NCI-H2196 treated with DMSO at 0.1 percent for 48 hours (cell line): ENCODE results near the gene UQCR11.
A peak's percentile ranks its signal among the peaks of the same experiment; 100 is the strongest.

Source experiments
- DNase-seq: peaks from one replicate; lab custom pipeline; 2025; ENCODE audit not compliant: unreplicated experiment; lab: John Stamatoyannopoulos, UW

Gene UQCR11

GRCh38 chr19:1592755-1593500 is 12.3 kb downstream of the UQCR11 start, which contains the start of gene MBD3:
TSS of gene MBD3 (minus strand) at chr19:1592865. CDS start at chr19:1592631, 234 bp downstream.
- peak; percentile 91 for DNase-seq

DNA sequence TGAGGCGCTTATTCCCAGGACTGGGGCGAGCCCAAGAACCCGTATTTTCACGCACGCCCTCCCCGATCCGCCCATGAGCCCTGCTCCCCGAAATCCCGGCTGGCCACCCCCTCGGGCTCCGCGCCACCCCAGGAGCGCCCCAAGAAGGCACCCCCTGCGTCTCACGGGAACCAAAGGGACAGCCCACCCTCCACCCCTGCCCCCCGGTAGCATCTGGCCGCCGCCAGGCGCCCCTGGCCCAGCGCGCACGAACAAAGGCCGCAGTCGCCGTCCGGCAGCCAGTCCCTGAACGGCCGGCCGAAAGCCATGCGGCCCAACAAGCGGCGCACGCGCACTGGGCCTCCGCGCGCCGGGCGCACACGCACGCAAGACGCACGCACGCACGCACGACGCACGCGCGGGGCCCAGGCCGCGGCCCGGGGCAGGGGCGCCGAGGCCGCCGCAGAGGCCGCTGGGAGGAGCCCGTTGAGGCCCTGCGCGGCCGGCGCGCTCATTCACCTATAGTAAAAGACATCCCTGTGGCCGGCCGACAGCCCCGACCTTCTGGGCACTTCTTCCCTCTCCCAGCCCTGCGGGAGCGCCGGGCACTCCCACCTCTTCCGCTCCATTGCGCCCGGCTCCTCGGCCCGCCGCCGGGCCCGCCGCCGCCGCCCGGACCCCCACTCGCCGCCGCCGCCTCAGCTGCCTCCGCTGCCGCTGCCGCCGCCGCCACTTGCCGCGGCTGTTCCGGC is 13.1 kb downstream of the UQCR11 start:
- peak; percentile 76 for DNase-seq

DNA sequence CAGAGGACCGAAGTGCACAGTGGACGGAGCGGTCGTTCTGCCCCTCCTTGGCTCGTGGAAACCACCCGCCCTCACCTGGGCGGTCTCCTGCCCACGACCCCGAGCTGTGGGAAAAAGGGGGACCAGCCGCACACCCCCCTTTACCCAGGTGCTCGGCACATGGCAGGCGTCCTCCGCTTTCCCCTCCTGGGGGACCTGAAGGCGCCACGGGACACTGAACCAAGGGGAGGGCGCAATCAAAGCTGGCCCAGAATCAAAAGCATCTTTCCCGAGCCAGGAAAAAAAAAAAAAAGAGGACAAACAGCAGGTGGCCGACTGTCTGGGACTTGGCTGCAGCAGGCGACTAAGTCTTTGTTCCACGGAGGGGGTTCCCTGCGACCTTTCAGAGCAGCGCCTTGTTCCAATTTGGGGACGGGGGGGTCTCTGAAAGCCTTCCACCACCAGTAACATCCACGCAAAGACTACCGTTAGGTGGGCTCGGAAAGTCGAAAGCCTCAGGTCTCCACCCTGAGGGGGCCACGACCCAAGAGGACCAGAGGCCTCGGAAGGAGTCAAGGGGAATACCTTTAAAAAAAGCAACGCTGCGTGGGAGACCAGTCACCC is 13.7 kb downstream of the UQCR11 start:
- no peak for DNase-seq

DNA sequence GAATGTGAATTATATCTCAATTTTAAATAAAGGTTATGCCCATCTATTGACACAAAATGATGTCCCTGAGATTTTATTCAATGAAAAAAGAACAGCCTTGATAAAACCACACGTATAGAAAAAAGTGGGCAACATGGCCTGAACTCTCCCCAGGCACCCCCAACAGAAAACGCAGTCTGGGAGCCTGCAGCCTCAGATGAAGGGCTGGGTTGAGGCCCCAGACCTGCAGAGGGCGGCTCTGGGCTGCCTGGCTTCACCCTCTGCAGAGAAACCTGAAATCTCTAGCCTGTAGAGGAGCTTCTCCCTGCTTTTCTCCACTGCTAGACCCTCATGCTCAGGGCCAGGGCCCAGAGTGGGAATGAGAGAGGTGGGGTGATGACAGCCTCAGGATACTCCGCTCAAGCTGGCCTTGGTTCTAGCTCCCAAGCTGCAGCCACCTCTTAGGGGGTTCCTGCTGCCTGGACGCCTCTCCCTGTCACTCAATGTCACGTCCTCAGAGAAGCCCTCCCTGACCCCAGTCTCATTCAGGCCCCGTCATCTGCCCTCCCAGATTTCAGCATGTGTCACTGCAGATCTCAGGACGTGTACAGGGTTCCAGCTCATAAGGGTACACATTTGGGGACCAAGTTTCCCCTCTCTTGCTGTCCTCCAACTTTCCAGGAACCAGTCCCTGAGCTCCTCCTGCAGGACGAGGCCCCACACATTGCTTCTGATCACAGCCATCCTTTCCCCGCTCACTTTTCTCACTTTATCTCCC is 14.4 kb downstream of the UQCR11 start:
- no peak for DNase-seq

DNA sequence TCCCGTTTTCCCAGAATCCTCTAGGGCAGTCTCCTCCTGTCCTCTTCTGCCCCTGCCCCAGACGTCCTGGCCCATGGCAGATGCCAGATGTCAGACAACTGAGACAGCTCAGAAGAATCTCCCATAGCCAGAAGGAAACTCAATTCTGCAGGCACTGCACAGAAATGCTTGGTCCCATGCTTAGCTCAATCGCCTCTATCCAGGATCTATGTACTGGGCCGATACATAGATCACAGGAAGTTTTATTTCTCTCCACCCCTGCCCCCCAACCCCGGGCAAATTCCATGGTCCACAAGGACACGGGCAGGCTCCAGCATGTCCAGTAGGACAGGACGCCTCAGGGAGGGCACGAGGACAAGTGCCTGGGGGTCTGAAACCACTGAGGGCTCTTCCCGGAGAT is 17.4 kb downstream of the UQCR11 start:
- DNase-seq = no peak

GRCh38 chr19:1585243-1585580 is 20.1 kb downstream of the UQCR11 start:
- no peak for DNase-seq

GRCh38 chr19:1584500-1585242 is 20.6 kb downstream of the UQCR11 start:
- DNase-seq = no peak

DNA sequence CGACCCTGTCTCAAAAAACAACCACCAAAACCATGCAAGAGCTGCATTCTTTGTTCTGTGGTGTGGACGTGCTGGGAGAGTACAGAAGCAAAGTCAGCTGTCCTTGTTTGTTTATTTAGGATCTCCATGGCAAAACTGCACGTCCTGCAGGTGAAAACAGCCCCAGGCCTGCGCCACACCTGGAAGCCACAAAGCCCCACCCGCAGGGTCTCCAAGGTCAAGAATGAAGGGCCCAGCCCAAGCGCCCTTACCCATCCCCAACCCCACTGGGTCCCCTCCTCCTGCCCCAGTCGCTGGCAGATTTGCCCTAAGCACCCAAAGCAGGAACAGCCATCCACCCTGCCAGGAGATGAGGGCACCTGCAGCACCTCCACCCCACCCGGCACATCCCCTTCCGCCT is 23.1 kb downstream of the UQCR11 start:
- DNase-seq = peak; percentile 30

DNA sequence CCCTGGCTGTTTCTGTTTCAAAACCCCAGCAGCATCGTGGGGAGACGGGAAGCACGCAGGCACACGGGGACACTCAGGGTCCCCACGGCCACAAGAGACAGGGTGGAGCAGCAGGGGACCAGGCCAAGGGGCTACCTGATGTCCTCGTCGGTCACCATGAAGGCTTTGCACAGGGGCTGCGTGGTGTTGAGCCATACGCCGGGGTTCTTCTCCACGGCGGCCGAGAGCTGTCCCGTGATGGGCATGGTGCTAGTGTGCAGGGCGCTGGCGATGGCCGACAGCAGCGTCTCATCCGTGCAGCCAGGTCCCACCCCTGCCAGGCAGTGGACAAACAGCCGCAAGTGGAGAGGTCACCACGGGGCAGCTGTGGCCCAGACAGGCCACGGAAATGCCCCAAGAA is 24.3 kb downstream of the UQCR11 start:
- no peak for DNase-seq

- DNase-seq = no peak
Measured at GRCh38 chr19:1580382-1580781, 24.9 kb downstream of the UQCR11 start.

GRCh38 chr19:1579222-1579621 is 26.0 kb downstream of the UQCR11 start:
- DNase-seq = no peak

- DNase-seq = peak; percentile 50
Measured at GRCh38 chr19:1577929-1578618, 27.2 kb downstream of the UQCR11 start.

GRCh38 chr19:1577090-1577928 is 28.0 kb downstream of the UQCR11 start:
- peak; percentile 72 for DNase-seq

- DNase-seq = no peak
Measured at GRCh38 chr19:1576242-1577089, 28.8 kb downstream of the UQCR11 start.

DNA sequence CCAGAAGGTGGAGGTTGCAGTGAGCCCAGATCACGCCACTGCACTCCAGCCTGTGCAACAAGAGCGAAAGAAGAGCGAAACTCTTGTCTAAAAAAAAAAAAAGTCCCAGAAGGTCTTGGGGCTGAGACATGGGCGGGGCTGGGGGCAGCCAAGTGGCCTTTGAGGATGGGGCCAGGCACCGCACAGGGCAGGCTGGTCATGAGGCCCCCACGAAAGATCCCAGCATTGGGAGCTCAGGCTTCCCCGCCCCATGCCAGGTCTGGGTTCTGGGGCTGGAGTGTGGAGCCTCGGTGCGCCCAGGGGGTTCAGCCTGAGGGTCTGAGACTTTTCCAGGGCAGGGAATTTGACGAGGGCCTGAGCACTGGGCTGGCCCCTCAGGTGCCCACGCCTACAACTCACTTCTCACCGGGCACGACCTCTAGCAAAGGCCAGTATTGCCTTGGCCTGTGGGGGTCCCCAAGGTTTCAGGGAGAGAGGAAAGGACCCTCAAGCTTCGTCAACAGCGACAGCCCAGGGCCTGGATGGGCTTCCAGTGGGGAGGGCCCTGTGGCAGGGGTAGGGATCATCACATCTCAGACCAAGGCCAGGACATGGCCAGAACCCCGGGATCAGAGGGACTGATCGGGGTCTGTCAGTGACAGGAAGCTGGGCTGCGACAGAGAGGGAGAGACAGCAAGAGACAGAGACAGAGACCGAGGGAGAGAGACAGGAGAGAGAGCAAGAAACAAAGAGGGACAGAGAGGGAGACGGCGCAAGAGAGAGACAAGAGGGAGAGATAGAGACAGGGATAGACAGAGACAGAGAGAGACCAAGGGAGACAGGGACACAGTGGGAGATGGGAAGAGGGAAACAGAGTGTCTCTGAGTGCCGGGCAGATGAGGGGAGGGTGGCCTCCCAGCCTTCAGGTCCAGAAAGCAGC is 29.7 kb downstream of the UQCR11 start:
- DNase-seq = no peak

DNA sequence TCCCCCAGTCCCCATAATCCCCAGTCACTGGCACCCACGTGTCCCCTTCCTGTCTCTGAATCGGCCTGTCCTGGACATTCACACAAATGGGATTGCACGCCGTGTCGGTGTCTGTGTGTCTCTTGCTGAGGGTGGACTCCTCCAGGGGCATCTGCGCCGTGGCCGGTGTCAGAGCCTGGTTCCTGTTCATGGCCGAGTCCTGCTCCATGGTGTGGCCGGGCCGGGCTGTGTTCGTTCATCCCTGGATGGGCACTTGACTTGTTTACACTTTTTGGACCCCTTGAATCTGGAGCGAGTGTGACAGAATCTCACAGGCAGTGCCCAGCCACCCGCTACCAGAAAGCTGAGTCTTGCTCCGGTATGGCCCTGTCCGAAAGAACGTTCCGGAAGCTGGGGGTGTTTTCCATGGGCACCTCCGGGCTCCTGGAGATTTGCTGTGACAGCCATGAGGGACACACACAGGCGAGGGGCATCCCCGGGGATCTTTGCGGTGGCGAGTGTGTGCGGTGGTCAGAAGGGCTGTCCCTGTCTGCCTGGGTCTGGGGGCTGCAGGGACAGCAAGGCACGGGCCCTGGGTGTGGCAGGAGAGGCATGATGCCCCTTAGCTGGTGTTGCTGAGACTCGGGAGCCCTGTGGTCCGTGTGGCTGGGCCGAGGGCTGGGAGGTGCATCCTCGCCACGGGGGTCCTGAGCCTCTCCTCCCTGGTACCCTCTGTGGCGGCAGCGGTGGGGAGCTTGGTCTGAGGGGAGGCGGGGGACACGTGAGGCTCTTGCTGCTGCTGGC is 30.7 kb downstream of the UQCR11 start:
- DNase-seq = no peak

DNA sequence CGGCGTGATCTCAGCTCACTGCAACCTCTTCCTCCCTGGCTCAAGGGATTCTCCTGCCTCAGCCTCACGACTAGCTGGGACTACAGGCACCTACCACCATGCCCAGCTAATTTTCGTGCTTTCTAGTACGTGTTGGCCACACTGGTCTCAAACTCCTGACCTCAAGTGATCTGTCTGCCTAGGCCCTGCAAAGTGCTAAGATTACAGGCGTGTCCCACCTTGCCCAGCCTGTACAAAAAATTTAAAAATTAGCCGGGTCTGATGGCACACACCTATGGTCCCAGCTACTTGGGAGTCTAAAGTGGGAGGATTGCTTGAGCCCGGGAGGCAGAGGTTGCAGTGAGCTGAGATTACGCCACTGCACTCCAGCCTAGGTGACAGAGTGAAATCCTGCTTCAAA is 32.5 kb downstream of the UQCR11 start:
- no peak for DNase-seq
